ENCODE measurements around the gene HCFC1.

HCFC1 gene

GRCh38 chrX:153971450-153972367 lies at the start of gene HCFC1:
Gene HCFC1 (minus strand): TSS chrX:153971818. CDS start chrX:153970840, 978 bp downstream.
- DNase-seq = peak; percentile 93 to 95

DNA sequence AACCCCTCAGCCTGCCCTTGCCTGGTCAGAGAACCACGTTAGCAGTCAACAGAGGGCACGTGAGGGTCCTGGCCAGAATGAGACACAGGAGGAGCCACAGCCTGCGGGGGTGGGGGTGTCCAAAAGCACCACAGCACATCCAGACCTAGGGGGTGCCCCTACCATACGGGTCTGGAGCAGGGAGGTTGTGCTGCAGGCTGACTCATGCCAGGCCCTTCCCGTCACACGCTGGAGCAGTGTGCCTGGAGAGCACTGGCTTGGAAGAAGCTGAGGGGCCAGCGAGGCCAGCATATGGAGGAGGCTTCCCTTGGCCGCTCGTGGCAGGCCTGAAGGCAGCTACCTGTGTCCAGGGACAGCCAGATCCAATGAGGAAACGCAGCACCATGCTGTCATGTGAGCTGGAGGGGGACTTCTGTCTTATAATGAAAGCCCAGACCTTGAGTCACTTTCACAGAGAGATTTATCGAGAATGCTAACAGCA lies 49.6 kb upstream of the HCFC1 start:
- peak in 1 of 2 donors; percentile 34 for DNase-seq

DNA sequence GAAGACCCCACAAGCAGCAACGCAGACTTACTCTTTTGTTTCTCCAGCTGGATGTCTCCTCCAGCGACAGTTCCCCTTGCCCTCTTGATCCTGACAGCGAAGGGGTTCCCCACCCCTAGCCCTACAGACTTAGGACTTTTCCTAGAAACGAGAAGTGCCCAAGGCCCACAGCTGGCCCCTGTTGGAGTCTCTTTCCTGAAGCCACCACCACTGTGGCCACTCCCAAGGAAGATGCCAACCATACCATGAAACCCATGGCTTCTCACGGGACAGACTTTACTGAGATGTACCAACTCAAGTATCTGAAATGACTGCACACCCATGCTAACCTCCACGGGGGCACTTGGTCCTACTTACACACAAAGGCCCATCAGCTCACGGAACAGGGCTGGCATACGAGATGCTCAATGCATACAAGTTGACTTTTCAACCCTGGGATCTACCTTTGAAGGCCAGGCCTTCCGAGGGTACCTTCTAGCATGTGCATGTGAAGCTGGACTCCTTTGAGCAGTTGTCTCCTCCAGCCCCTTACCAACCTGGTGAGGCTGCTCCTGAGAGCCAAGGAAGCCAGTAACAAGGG lies 49.0 kb upstream of the HCFC1 start:
- no peak for DNase-seq

- peak; percentile 52 to 59 for DNase-seq
These were observed 48.3 kb upstream of the HCFC1 start, which contains the start of gene IRAK1 for GRCh38 chrX:154019633-154020528. Gene IRAK1 (minus strand): TSS chrX:154019902. CDS start chrX:154019812, 90 bp downstream.

GRCh38 chrX:154019061-154019621 lies 47.5 kb upstream of the HCFC1 start:
- DNase-seq = no peak

GRCh38 chrX:154018518-154019060 lies 47.0 kb upstream of the HCFC1 start:
- no peak for DNase-seq

DNA sequence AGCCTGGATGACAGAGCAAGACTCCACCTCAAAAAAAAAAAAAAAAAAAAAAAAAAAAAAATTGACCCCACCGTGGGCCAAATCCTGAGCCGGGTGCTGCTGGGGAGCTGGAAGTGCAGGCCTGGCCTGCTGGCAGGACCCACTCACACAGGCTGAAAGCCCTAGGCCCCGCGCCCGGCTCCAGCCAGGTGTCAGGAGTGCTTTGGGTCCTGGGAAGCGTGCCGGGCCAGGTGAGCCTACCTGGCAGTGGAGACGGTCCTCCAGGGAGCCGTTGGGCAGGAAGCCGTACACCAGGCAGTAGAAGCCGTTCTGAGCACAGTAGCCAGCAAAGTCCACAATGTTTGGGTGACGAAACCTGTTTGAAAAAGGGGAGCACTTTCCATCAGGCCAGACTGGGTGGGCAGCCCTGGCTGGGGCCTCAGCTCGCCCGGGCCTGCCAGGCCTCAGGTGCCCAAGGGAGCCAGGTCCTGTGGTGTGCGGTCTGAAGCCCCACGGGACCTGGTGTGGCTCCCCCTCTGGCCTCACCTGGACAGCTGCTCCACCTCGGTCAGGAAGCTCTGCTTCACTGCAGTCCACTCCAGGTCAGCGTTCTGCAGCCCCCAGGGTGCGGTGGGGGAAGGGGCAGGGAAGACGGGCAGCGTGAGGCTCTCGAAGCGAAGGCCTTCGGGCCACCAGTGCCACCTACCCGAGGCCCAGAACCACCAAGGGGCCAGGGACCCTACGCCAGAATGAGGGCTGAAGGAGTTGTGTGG lies 46.3 kb upstream of the HCFC1 start:
- DNase-seq = no peak

- no peak for DNase-seq
These were observed 44.9 kb upstream of the HCFC1 start for GRCh38 chrX:154016366-154017076.

GRCh38 chrX:154015581-154016264 lies 44.1 kb upstream of the HCFC1 start:
- DNase-seq = no peak

GRCh38 chrX:154014429-154015380 lies 43.1 kb upstream of the HCFC1 start:
- no peak for DNase-seq

- peak; percentile 56 to 58 for DNase-seq
These were observed 42.2 kb upstream of the HCFC1 start for GRCh38 chrX:154013614-154014360.

GRCh38 chrX:154013001-154013421 lies 41.4 kb upstream of the HCFC1 start:
- DNase-seq = no peak

DNA sequence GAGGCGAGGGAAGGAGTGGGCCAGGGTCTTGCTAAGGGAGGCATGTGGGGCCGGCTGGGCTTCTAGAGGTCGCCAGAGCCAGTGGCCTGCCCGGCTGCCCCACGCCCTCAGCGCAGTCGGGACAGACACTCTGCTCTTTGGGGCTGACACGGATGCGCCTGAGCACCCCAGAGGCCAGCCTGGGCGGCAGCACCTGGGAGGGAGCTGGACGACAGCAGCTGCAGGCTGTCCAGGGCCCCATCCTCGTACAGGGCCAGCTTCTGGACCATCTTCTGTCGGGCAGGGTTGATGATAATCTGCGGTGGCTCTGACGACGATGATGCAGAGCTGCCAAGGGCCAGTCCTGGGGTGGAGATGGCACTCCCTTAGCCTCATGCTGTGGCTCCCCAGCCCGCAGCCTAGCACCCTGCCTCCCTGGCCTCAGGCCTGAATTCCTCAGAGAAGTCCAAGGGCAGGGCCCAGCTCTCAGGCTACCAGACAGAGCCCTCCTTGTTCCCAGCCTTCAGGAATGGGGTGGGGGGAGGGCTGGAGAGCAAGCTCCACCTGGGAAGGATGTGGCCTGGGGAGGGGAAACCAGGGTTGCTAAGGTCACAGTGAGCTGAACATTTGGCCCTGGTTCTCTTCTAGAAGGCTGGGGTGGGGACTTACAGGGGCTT lies 40.8 kb upstream of the HCFC1 start:
- DNase-seq = no peak

DNA sequence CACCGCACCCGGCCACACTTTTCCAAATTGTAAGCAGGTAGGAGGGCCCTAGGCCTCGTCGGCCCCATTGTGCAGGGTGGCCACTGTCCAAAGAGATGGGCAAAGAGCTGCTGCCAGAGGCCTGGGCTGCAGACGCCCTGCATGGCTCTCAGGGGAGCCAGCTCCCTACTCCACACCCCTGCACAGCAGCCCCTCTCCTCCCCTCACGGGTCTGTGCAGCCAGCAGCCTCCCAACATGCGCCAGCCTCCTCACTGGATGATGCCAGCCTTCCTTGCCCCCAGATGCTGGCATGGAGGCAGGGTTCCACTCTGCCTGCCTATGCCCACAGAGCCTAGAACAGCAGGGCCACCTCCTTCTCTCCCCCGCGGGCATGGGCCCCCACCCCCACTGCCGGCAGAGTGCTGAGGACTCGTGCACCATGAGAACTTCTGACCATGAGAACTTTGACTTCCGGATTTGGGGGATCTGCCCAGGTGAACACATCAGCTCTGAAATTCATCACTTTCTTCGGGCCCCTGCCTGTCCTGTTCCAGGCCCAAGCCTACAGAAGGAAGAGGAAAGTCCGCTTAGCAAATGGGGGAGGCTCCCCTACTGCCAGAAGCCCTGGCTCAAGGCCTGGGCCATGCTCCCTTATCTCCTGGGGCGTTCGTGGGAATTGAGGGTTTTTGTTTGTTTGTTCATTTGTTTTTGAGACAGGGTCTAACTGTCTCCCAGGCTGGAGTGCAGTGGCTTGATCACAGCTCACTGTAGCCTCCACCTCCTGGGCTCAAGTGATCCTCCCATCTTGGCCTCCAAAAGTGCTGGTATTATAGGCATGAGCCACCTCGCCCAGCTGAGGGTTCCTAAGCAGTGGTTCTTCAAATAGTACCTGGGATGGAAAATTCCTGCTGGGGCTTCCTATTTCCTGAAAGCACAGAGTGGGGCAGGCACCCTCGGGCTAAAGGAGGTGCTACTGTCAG lies 40.0 kb upstream of the HCFC1 start:
- no peak for DNase-seq

DNA sequence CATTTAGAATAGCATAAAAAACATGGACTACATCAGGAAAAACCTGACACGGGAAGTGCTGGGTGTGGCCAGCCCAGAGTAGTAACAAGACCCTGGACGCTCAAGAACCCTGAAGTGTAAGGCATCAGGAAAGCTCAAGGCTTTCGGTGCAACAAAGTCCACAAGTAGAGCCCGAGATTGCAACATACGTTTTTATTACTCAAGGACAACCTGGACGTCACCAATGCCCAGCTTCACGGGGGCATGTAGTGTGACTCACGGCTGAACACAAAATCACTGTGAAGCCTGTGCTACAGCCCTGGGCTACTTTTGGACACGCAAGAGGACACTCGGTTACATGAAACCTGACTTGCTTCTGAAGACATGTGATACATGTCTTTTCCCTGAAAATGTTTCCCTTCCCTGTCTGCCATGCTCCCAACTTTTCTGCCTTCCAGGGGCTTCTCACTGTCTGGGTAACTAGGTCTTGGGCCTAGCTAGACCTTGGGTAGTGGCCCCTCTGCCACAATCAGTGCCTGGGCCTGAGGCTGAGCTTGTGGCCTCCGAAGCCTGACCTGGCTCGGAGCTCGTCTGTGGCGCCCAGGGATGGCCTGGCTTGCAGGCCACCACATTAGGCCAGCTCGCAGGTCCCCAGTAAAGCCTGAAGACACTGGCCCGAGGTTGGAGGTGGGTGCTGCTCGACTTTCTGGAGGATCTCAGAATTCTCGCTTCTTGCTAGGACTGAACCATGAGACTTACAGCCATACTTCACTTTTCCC lies 38.9 kb upstream of the HCFC1 start:
- DNase-seq = peak in 1 of 2 donors; percentile 57

- DNase-seq = no peak
These were observed 36.9 kb upstream of the HCFC1 start for GRCh38 chrX:154008521-154008920.
